Keratinocyte (primary cell): ENCODE data around the gene OLFM2. TPM values are rescaled to one million over a fixed set of nuclear protein-coding genes. Genes with fewer than 3 reads are reported as not detected.
"Not testable (repeated sequence)": the region's sequence is repeated elsewhere in the genome, so short reads cannot be mapped to it uniquely, and the experiment has no call there.

Source experiments
- DNase-seq: peaks from one replicate; pipeline ENCODE4 v3.0.0-alpha.2; 2011; ENCODE audit warnings: low read depth, missing footprints, low spot score
- FAIRE-seq: peaks from 2 replicates; lab custom pipeline; 2011; peaks lifted over from hg19 to GRCh38; lab: Jason Lieb, UNC
- H2AFZ ChIP-seq: 2 replicates; pipeline ENCODE4 v1.6.0; 2012; ENCODE audit warnings: low read length, control low read depth, inconsistent platforms; ENCODE audit not compliant: control insufficient read depth
- H3K27ac ChIP-seq: 2 replicates; pipeline ENCODE4 v1.5.1; 2011; ENCODE audit warnings: low read length; ENCODE audit not compliant: control insufficient read depth, insufficient read depth
- H3K27me3 ChIP-seq: 3 replicates; pipeline ENCODE4 v1.6.0; 2011; ENCODE audit warnings: low read length; ENCODE audit not compliant: control insufficient read depth, insufficient read depth; ENCODE audit errors: extremely low read depth
- H3K36me3 ChIP-seq, 2 experiments: 2 replicates in 1 of 2; 3 replicates in 1 of 2; pipeline ENCODE4 v1.5.1; 2011; ENCODE audit warnings: low read length in 2 of 2, mild to moderate bottlenecking in 1 of 2; ENCODE audit not compliant: control insufficient read depth in 2 of 2, insufficient read depth in 2 of 2; ENCODE audit errors: extremely low read depth in 1 of 2
- H3K4me1 ChIP-seq: 3 replicates; pipeline ENCODE4 v1.5.1; 2011; ENCODE audit warnings: low read length; ENCODE audit not compliant: control insufficient read depth, insufficient read depth; ENCODE audit errors: extremely low read depth
- H3K4me2 ChIP-seq: 3 replicates; pipeline ENCODE4 v1.6.0; 2011; ENCODE audit warnings: low read depth, low read length; ENCODE audit not compliant: control insufficient read depth, insufficient read depth; ENCODE audit errors: extremely low read depth
- H3K4me3 ChIP-seq, 3 experiments: fragments of 200-600 bp in 1 of 3; sonication (generic) in 1 of 3; 2 replicates in 2 of 3; 3 replicates in 1 of 3; pipeline ENCODE4 v1.5.1; 2011 to 2016; ENCODE audit warnings: low read length in 3 of 3, mild to moderate bottlenecking in 3 of 3, control low read depth in 2 of 3, inconsistent platforms in 1 of 3, low read depth in 1 of 3, mixed read lengths in 1 of 3, mixed run types in 1 of 3, moderate library complexity in 1 of 3; ENCODE audit not compliant: control insufficient read depth in 2 of 3, insufficient read depth in 2 of 3; ENCODE audit errors: extremely low read depth in 1 of 3
- H3K79me2 ChIP-seq: 2 replicates; pipeline ENCODE4 v1.6.0; 2012; ENCODE audit warnings: low read length; ENCODE audit not compliant: control insufficient read depth, insufficient read depth
- H3K9ac ChIP-seq: 3 replicates; pipeline ENCODE4 v1.6.0; 2011; ENCODE audit warnings: low read length; ENCODE audit not compliant: control insufficient read depth, insufficient read depth; ENCODE audit errors: extremely low read depth
- H3K9me1 ChIP-seq: 3 replicates; pipeline ENCODE4 v1.6.0; 2011; ENCODE audit warnings: low read length; ENCODE audit not compliant: control insufficient read depth, insufficient read depth; ENCODE audit errors: extremely low read depth
- H3K9me3 ChIP-seq: 2 replicates; pipeline ENCODE4 v1.5.1; 2012; ENCODE audit warnings: low read depth, low read length; ENCODE audit not compliant: control insufficient read depth
- H4K20me1 ChIP-seq: 3 replicates; pipeline ENCODE4 v1.6.0; 2011; ENCODE audit warnings: low read length; ENCODE audit not compliant: control insufficient read depth, insufficient read depth; ENCODE audit errors: extremely low read depth
- CTCF ChIP-seq, 3 experiments: IDR thresholded peaks in 1 of 3; conservative IDR thresholded peaks in 1 of 3; optimal IDR thresholded peaks in 1 of 3; 2 replicates in 2 of 3; 3 replicates in 1 of 3; pipeline versions ENCODE3 to v1.5.1; 2011; ENCODE audit warnings: low read length in 3 of 3, mild to moderate bottlenecking in 3 of 3, moderate library complexity in 2 of 3, control low read depth in 1 of 3, inconsistent platforms in 1 of 3; ENCODE audit not compliant: insufficient read depth in 2 of 3; ENCODE audit errors: extremely low read depth in 1 of 3
- EZH2 ChIP-seq: IDR thresholded peaks from one replicate; pipeline ENCODE4 v1.6.1; 2012; ENCODE audit warnings: inconsistent platforms, mild to moderate bottlenecking, low read length, moderate library complexity
- dilution Hi-C: fragments of 300-500 bp; cut with MboI; formaldehyde crosslinking; loops from one replicate; pipeline ENCODE4 v1.7.0; 2020; ENCODE audit warnings: low sequenced_read_pairs; ENCODE audit not compliant: extremely low pct_ligation_motif_present
- polyA plus RNA-seq, 5 experiments: library from polyadenylated mRNA; depleted of rRNA in 3 of 5; stranded (reverse) in 3 of 5; stranded (forward) in 1 of 5; unstranded in 1 of 5; fragments of >200 nt; gene quantifications; 1 replicate in 1 of 5; 2 replicates in 3 of 5; 3 replicates in 1 of 5; pipeline versions ENCODE4 v1.2.1 to v1.2.3, GENCODE V29; 2011 to 2012; ENCODE audit warnings: missing spikeins in 2 of 5, low read depth in 1 of 5, low replicate concordance in 1 of 5

OLFM2 gene
- polyA plus RNA-seq, 1 donor (not counting 4 experiments of a cell fraction or from before 2014, with no cell fraction given), result 5.3 TPM

- H3K4me3 ChIP-seq, result no peak overlapping the region
- H3K9ac ChIP-seq, result no peak overlapping the region
- no peak overlapping the region for H2AFZ ChIP-seq
- DNase-seq (no peak), FAIRE-seq (no peak)
- no peaks in the 10 kb centered on the region for H3K79me2 ChIP-seq
- dilution Hi-C loops, result loop anchor here (25.0 kb wide), 1 partner anchor 156 kb away; the partner anchor contains the start of gene SHFL
- H3K4me2 ChIP-seq, result no peak overlapping the region
- no peaks in the 10 kb centered on the region for H3K9me3 ChIP-seq
- H3K27ac ChIP-seq, result no peak overlapping the region
- TF ChIP-seq CTCF (optimal IDR thresholded peaks at IDR 0.05 in 1 of 3, IDR thresholded peaks at IDR 0.05 in 1 of 3, conservative IDR thresholded peaks at IDR 0.05 in 1 of 3; ENCODE audit: extremely low read depth in 1 of 3, insufficient read depth in 2 of 3, low read length in 3 of 3), result no peak
- TF ChIP-seq EZH2, result no peak
- no peaks in the 10 kb centered on the region for H4K20me1 ChIP-seq
- H3K27me3 ChIP-seq, result peaks cover 21% of the 10 kb centered on the region
- H3K36me3 ChIP-seq, result no peaks in the 10 kb centered on the region
- H3K4me1 ChIP-seq, result peaks cover 14% of the 10 kb centered on the region
- H3K9me1 ChIP-seq, result no peaks in the 10 kb centered on the region
These were observed 4.7 kb downstream of the OLFM2 start for GRCh38 chr19:9931629-9932028.

- FAIRE-seq (no peak), DNase-seq (no peak)
- Histone ChIP-seq H3K4me1 (no peaks in the 10 kb centered on the region), H3K79me2 (no peaks in the 10 kb centered on the region), H3K4me3 (no peak overlapping the region), H4K20me1 (no peaks in the 10 kb centered on the region), H3K9me1 (no peaks in the 10 kb centered on the region), H3K27me3 (no peaks in the 10 kb centered on the region), H2AFZ (no peak overlapping the region), H3K27ac (no peak overlapping the region), H3K4me2 (no peak overlapping the region), H3K36me3 (no peaks in the 10 kb centered on the region), H3K9me3 (no peaks in the 10 kb centered on the region), H3K9ac (no peak overlapping the region)
- TF ChIP-seq EZH2 (no peak), CTCF (optimal IDR thresholded peaks at IDR 0.05 in 1 of 3, IDR thresholded peaks at IDR 0.05 in 1 of 3, conservative IDR thresholded peaks at IDR 0.05 in 1 of 3; ENCODE audit: extremely low read depth in 1 of 3, insufficient read depth in 2 of 3, low read length in 3 of 3) (no peak)
- dilution Hi-C loops, result no loop called here
These were observed 12.9 kb downstream of the OLFM2 start for GRCh38 chr19:9923440-9923839.

GRCh38 chr19:9922782-9923379 lies 13.4 kb downstream of the OLFM2 start:
- H4K20me1 ChIP-seq, H3K4me2 ChIP-seq, DNase-seq, H3K4me1 ChIP-seq, H3K9me1 ChIP-seq, FAIRE-seq, dilution Hi-C loops, H3K4me3 ChIP-seq, H2AFZ ChIP-seq, H3K9me3 ChIP-seq, H3K27ac ChIP-seq, H3K9ac ChIP-seq, H3K79me2 ChIP-seq, H3K27me3 ChIP-seq, H3K36me3 ChIP-seq: not testable (repeated sequence)
